ENCODE measurements around the gene VAV2.
"Not testable (repeated sequence)": the region's sequence is repeated elsewhere in the genome, so short reads cannot be mapped to it uniquely, and the experiment has no call there.

Gene VAV2

GRCh38 chr9:133774799-133775198, 217.3 kb downstream of the VAV2 start:
- no peak for DNase-seq (ENCODE audit: low read depth in 2 of 3, low spot score in 2 of 3)

GRCh38 chr9:133773889-133774655, 218.1 kb downstream of the VAV2 start:
- no peak for DNase-seq (ENCODE audit: low read depth in 2 of 3, low spot score in 2 of 3)

DNA sequence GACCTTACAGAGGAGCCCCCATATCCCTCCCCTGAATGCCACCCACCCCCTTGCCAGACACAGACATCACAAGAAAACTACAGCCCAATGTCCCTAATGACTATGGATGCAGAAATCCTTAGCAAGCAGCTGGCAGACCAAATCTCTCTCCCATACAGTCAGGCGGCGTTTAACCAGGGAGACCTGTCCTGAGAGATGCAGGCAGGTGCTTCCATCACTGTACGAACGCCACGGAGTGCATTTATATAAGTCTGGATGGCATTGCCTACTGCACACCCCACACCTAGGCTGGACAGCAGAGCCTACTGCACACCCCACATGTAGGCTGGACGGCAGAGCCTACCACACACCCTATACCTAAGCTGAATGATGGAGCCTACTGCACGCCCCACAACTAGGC, 219.5 kb downstream of the VAV2 start:
- DNase-seq (ENCODE audit: low read depth in 2 of 3, low spot score in 2 of 3): no peak

GRCh38 chr9:133771486-133772482, 220.3 kb downstream of the VAV2 start:
- no peak for DNase-seq (ENCODE audit: low read depth in 2 of 3, low spot score in 2 of 3)

GRCh38 chr9:133770076-133770777, 221.9 kb downstream of the VAV2 start:
- no peak for DNase-seq (ENCODE audit: low read depth in 2 of 3, low spot score in 2 of 3)

- DNase-seq (ENCODE audit: low read depth in 2 of 3, low spot score in 2 of 3): no peak
Observed at GRCh38 chr9:133769511-133770075, 222.5 kb downstream of the VAV2 start.

GRCh38 chr9:133768859-133769510, 223.1 kb downstream of the VAV2 start:
- DNase-seq (ENCODE audit: low read depth in 2 of 3, low spot score in 2 of 3): no peak

DNA sequence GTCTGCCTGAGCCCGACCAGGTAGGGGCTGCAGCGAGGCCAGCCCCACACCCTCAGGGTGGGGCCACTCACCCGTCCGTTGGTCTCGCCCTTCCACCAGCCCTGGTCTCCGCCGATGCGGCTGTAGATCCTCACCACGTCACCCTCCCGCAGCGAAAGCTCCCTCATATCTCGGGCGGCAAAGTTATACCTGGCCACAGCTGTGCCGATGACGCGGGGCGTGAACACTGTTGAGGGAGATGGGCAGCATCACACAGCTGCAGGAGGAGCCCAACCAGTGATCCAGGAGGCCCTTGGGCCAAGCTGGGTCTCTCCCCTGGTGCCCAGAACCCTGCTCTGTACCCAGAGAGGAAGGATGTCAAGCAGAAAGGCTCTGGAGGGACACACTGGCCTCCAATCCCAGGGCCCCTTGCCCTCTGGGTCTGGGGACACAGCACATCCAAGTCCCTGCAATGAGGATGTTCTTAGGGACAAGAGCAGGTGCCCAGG, 223.7 kb downstream of the VAV2 start:
- no peak for DNase-seq (ENCODE audit: low read depth in 2 of 3, low spot score in 2 of 3)

DNA sequence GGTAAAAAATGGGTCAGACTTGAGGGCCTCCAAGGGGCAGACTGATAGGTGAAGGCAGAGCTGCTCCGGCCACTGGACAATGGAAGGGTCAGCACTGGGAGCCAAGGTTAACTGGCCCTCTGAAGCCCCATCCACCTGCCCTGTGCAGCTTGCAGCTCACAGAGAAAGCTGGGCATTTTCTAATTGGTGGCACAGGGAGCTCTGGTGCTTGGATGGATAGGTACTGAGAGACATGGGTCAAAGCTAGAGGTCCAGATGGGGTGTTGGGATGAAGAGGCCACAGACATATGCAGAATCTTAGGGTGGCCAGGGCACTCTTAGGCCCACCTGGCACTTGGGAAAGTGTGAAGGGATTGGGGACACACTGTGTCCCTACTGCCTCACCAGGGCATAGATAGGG, 224.5 kb downstream of the VAV2 start:
- no peak for DNase-seq (ENCODE audit: low read depth in 2 of 3, low spot score in 2 of 3)

- no peak for DNase-seq (ENCODE audit: low read depth in 2 of 3, low spot score in 2 of 3)
Observed at GRCh38 chr9:133767008-133767407, 225.1 kb downstream of the VAV2 start.

DNA sequence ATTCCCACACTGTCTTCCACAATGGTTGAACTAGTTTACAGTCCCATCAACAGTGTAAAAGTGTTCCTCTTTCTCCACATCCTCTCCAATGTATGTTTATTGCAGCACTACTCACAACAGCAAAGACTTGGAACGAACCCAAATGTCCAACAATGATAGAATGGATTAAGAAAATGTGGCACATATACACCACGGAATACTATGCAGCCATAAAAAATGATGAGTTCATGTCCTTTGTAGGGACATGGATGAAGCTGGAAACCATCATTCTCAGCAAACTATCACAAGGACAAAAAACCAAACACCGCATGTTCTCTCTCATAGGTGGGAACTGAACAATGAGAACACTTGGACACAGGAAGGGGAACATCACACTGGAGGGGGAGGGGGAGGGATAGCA, 225.9 kb downstream of the VAV2 start:
- not testable (repeated sequence) for DNase-seq (ENCODE audit: low read depth in 2 of 3, low spot score in 2 of 3)

GRCh38 chr9:133763272-133764183, 228.6 kb downstream of the VAV2 start:
- no peak for DNase-seq (ENCODE audit: low read depth in 2 of 3, low spot score in 2 of 3)

DNA sequence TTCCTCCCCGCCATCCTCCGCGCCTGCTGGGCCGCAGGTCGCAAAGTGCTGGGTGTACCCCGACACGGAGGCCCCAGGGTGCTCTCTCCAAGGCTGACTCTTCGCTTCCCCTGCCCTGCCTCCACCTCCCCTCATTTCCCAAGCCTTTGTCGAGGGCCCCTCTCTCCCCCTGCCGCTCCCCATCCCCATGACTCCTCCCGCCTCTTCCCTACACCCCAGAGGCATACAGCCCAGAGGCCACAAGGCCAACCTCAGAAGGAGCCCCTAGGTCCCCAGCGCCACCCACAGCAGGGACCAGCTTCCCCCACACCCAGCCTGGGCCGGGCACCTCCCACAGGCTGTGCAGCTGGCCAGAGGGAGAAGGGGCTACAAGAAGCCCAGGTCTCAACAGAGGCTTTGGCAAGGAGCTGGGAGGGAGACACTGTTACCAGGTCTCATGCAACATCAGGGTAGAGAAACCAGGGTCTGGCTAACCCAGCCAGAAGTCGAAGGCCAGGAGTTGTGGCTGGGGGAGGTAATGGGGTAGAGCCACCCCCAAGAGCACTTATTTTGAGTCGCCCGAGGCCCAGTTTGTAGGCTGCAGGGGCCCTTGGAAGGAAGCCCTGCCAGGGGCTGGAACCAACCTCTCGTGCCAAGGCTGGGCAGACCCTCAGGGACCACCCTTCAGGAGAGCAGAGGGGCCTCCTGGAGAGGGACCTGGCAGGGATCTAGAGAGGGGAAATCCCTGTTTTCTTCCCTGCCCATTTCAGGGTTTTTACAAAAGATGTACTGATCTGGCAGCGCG, 229.4 kb downstream of the VAV2 start:
- no peak for DNase-seq (ENCODE audit: low read depth in 2 of 3, low spot score in 2 of 3)

DNA sequence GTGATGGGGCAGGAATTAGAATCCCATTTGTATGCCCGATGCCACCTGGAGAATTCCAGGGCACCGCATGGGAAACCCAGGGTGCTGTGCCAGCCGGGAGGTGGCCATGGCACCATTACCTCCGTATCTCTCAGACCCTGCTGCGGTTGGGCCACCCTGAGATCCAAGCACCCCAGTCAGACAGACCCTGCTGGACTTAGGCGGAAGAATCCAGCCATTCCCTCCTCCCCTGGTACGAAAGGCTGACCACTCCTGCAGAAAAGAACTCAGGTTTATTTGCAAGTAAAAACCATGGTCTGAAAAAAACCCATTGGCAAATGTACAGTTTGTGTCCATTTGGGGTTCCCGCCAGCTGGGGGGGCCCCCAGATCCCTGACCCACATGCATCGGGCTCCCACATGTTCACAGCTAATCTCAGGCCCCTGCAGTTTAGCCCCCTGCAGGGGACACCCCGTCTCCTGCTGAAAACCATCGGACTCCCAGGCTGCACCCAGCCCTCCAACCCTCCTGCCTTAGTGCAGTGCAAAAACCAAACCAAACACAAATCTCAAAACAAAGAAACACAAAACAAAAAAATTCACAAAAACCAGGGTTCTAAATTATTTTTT, 230.4 kb downstream of the VAV2 start:
- no peak for DNase-seq (ENCODE audit: low read depth in 2 of 3, low spot score in 2 of 3)

- DNase-seq (ENCODE audit: low read depth in 2 of 3, low spot score in 2 of 3): no peak
Observed at GRCh38 chr9:133760713-133761290, 231.3 kb downstream of the VAV2 start.

DNA sequence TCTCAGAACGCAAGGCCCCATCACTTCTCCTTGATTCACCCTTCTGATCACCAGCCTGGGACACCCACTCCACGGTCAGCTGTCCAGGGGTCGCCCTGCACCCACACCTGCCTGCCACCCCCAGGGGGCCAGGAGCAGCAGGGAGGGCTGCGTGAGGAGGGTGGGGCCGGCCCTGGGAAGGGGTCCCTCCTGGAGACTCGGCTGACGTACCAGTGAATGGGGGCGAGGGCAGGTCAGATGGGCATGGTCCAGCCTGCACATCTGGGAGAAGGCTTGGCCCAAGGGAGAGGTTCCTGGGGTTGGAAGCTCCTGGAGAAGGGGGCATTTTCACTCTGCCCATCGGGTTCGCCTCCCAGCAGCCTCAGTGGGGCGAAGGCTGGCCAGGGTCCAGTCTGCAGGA, 232.2 kb downstream of the VAV2 start:
- no peak for DNase-seq (ENCODE audit: low read depth in 2 of 3, low spot score in 2 of 3)

DNA sequence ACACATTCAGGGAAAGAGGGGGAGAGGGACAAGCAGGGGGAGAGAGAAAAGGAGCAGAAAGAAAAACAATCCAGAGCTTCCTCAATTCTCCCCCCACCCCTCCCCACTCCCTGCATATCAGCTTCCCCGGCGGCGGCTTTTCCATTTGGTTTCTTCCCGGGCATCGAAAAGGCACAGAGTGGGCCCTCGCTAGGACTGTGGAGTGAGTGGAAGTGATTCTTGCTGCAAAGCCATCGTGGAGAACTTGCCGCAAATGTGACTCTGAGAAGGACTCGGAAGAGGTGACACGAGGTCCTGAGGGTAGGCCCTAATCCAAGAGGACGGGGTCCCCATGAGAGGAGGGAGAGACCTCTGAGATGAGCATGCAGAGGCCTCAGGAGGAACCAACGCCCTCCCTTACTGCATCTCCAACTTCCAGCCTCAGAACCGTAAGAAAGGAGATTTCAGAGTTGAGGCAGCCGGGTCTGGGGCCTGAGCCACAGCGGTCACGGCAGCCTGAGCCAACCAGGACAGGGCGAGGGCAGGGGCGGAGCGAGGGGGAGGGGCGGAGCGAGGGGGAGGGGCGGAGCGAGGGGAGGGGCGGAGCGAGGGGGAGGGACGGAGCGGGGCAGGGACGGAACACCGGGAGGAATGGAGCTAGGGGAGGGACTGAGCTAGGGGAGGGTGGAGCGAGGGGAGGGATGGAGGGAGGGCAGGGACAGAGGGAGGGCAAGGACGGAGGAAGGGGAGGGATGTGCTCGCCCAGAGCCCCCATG, 232.8 kb downstream of the VAV2 start:
- DNase-seq (ENCODE audit: low read depth in 2 of 3, low spot score in 2 of 3): no peak

Measured in activated CD8-positive, alpha-beta memory T cell treated with anti-CD3 and anti-CD28 coated beads for 48 hours (primary cell).